GM12878 (cell line): ENCODE measurements around the gene TNRC6B. TPM values are rescaled to one million over a fixed set of nuclear protein-coding genes. Genes with fewer than 3 reads are reported as not detected.

Experiments
- ATAC-seq: fragments of 200-7000 bp; cut with Tn5 transposase; 3 replicates; pipeline ENCODE4 v1.9.1; 2020; ENCODE audit warnings: mild to moderate bottlenecking, moderate library complexity
- BruUV-seq: library from RNA; stranded (reverse); fragments of 400-500 nt; replicated peaks from 2 replicates; lab custom pipeline; 2021; lab: Mats Ljungman, UMichigan
- CTCF ChIA-PET: fragments of 300-600 bp; sonication (Branson Sonifier 250); formaldehyde crosslinking; extraction: SDS; loops from one replicate; lab custom pipeline; 2021; ENCODE audit warnings: inconsistent platforms; lab: Yijun Ruan, JAX
- POLR2A ChIA-PET: fragments of 350-600 bp; formaldehyde crosslinking; extraction: SDS; loops from one replicate; lab custom pipeline; 2021; ENCODE audit warnings: inconsistent platforms; lab: Charles Lee
- RAD21 ChIA-PET: fragments of 300-600 bp; sonication (Branson Sonifier 250); formaldehyde crosslinking; loops from one replicate; lab custom pipeline; 2023; ENCODE audit warnings: antibody characterized with exemption; ENCODE audit not compliant: unreplicated experiment; lab: Charles Lee
- SMC1A ChIA-PET: fragments of 300-600 bp; sonication (Branson Sonifier 250); formaldehyde crosslinking; loops from one replicate; lab custom pipeline; 2023; ENCODE audit not compliant: unreplicated experiment, uncharacterized antibody; lab: Charles Lee
- DNase-seq: peaks from one replicate; pipeline ENCODE4 v3.0.0-alpha.2; 2011; ENCODE audit warnings: low read depth, low spot score
- FAIRE-seq: peaks from 3 replicates; lab custom pipeline; 2011; peaks lifted over from hg19 to GRCh38; lab: Jason Lieb, UNC
- H2AFZ ChIP-seq: 2 replicates; pipeline ENCODE4 v1.6.0; 2011; ENCODE audit warnings: low read depth, low read length, control low read depth; ENCODE audit not compliant: control insufficient read depth
- H3K27ac ChIP-seq: 2 replicates; pipeline ENCODE4 v1.5.1; 2011; ENCODE audit warnings: control low read depth; ENCODE audit not compliant: control insufficient read depth, insufficient read depth
- H3K27me3 ChIP-seq, 2 experiments: replicated peaks in 1 of 2; 2 replicates each; pipeline versions ENCODE4 v1.6.0 to v1.6.1; 2011; ENCODE audit warnings: low read length in 1 of 2; ENCODE audit not compliant: control insufficient read depth in 2 of 2, insufficient read depth in 2 of 2
- H3K36me3 ChIP-seq, 2 experiments: 2 replicates each; pipeline ENCODE4 v1.5.1; 2011; ENCODE audit warnings: low read length in 1 of 2; ENCODE audit not compliant: control insufficient read depth in 2 of 2, insufficient read depth in 2 of 2
- H3K4me1 ChIP-seq: 2 replicates; pipeline ENCODE4 v1.6.1; 2011; ENCODE audit warnings: mild to moderate bottlenecking, low read length, moderate library complexity, mixed read lengths; ENCODE audit not compliant: control insufficient read depth, insufficient read depth
- H3K4me2 ChIP-seq: 2 replicates; pipeline ENCODE4 v1.6.0; 2011; ENCODE audit warnings: control low read depth; ENCODE audit not compliant: control insufficient read depth, insufficient read depth
- H3K4me3 ChIP-seq: fragments of 200-600 bp; sonication (generic); 2 replicates; pipeline ENCODE4 v1.5.1; 2016
- H3K79me2 ChIP-seq: 2 replicates; pipeline ENCODE4 v1.6.0; 2011; ENCODE audit warnings: low read length; ENCODE audit not compliant: control insufficient read depth, insufficient read depth
- H3K9ac ChIP-seq: 2 replicates; pipeline ENCODE4 v1.8.0; 2011; ENCODE audit warnings: low read length, control low read depth, mixed read lengths; ENCODE audit not compliant: control insufficient read depth, insufficient read depth
- H3K9me3 ChIP-seq: replicated peaks from 3 replicates; pipeline ENCODE4 v1.5.1; 2011; ENCODE audit warnings: mild to moderate bottlenecking, low read length; ENCODE audit not compliant: control insufficient read depth, insufficient read depth
- H4K20me1 ChIP-seq: 2 replicates; pipeline ENCODE4 v1.6.0; 2011; ENCODE audit not compliant: control insufficient read depth, insufficient read depth
- ATF7 ChIP-seq: fragments of 450-650 bp; IDR thresholded peaks from 2 replicates; pipeline ENCODE4 v1.6.1; 2016; ENCODE audit warnings: low read depth, mild to moderate bottlenecking
- CBFB ChIP-seq: IDR thresholded peaks from 2 replicates; pipeline ENCODE4 v1.6.1; 2016; ENCODE audit warnings: antibody characterized with exemption, low read depth
- CREB1 ChIP-seq: IDR thresholded peaks from 2 replicates; pipeline ENCODE4 v1.6.1; 2012; ENCODE audit warnings: low read depth, mild to moderate bottlenecking, inconsistent platforms
- HCFC1 ChIP-seq: fragments of 150-350 bp; IDR thresholded peaks from 2 replicates; pipeline ENCODE4 v1.6.1; 2014; ENCODE audit warnings: low read length
- JUNB ChIP-seq: IDR thresholded peaks from 2 replicates; pipeline ENCODE4 v1.6.1; 2016; ENCODE audit warnings: antibody characterized with exemption, mild to moderate bottlenecking
- KDM1A ChIP-seq: fragments of 200-600 bp; sonication (generic); IDR thresholded peaks from 2 replicates; pipeline ENCODE4 v1.6.1; 2016; ENCODE audit warnings: borderline replicate concordance
- KLF5 ChIP-seq: fragments of 450-650 bp; IDR thresholded peaks from 2 replicates; pipeline ENCODE4 v1.6.1; 2014; ENCODE audit warnings: mild to moderate bottlenecking; ENCODE audit not compliant: partially characterized antibody
- NR2C2 ChIP-seq: IDR thresholded peaks from 2 replicates; pipeline ENCODE4 v1.6.1; 2011; ENCODE audit warnings: borderline replicate concordance, low read depth; ENCODE audit not compliant: control insufficient read depth, insufficient read length
- SREBF2 ChIP-seq: IDR thresholded peaks from 2 replicates; pipeline ENCODE4 v1.6.1; 2012; ENCODE audit warnings: mild to moderate bottlenecking, low read length
- USF1 ChIP-seq: IDR thresholded peaks from 2 replicates; pipeline ENCODE4 v1.6.1; 2011; ENCODE audit warnings: borderline replicate concordance, low read depth, mild to moderate bottlenecking, moderate library complexity, mixed read lengths, low read length; ENCODE audit not compliant: insufficient read depth; ENCODE audit errors: extremely low read length
- WGBS: methylation state at CpG from one replicate; pipeline ENCODE4 v1.1.6; 2016; ENCODE audit warnings: low lambda C conversion rate; ENCODE audit not compliant: insufficient replicate concordance, insufficient coverage; ENCODE audit errors: missing lambda C conversion rate; 5-methylcytosine and 5-hydroxymethylcytosine counted together
- in situ Hi-C: fragments of 300-500 bp; cut with MboI; formaldehyde crosslinking; loops from 9 replicates; pipeline ENCODE4 v1.14.3; 2018; ENCODE audit warnings: mixed read lengths
- intact Hi-C: fragments of 100-400 bp; cut with micrococcal nuclease; formaldehyde crosslinking; loops from one replicate; pipeline ENCODE4 v1.14.2; 2022; ENCODE audit not compliant: unreplicated experiment
- polyA plus RNA-seq, 11 experiments: library from polyadenylated mRNA; depleted of rRNA in 4 of 11; unstranded in 6 of 11; stranded (reverse) in 5 of 11; fragments of >200 nt; fragmentation: Nextera tagmentation in 4 of 11; fragmentation: Illumina TruSeq in 1 of 11; extraction: Ambion mirVana in 4 of 11; extraction: Trizol in 1 of 11; gene quantifications; 1 replicate in 1 of 11; 2 replicates in 10 of 11; pipeline versions ENCODE4 v1.2.1 to v1.2.3, GENCODE V29; 2011 to 2016; ENCODE audit warnings: inconsistent platforms in 2 of 11, missing spikeins in 2 of 11, low read depth in 1 of 11
- total RNA-seq, 4 experiments: library from RNA; depleted of rRNA in 3 of 4; stranded (reverse); fragments of >200 nt in 3 of 4; fragmentation: Illumina TruSeq in 1 of 4; extraction: Trizol in 1 of 4; gene quantifications; 2 replicates each; pipeline versions ENCODE4 v1.2.1 to v1.2.3, GENCODE V29; 2013 to 2021

TNRC6B gene
- total and polyA plus RNA-seq, 10 of the 15 experiments (the other 5 are each of a cell fraction or from before 2014, with no cell fraction given), result 3.6 to 32.8 (median 16.4) TPM

DNA sequence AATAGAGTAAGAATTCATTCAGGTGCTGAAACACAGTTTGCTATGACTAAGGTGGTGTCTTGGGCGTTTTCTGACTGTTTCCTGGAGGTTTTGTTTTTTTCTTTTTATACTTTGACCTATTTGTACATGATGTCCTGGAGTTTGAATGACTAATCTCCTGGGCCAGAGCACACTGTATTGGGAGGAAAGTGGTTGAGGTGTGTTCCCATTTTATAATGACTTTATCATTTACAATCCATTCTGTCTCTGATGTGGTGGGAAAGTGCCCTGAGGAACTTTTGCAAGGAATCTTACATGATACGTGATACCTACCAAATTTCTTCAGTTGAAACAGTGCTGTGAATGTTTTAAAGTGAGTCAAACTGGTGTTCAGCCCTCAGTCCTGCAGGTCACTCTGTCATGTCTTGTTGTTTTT, 80.8 kb downstream of the TNRC6B start:
- Histone ChIP-seq H2AFZ (no peak overlapping the region), H3K4me1 (no peaks in the 10 kb centered on the region), H3K79me2 (no peaks in the 10 kb centered on the region; the same call in 1 of the 2 replicates), H3K27me3 (no peaks in the 10 kb centered on the region), H3K9me3 (no peaks in the 10 kb centered on the region), H3K27ac (no peak overlapping the region), H3K9ac (no peak overlapping the region), H3K4me2 (no peak overlapping the region), H3K36me3 (peaks cover 0 to 5% of the 10 kb centered on the region in 2 experiments), H4K20me1 (no peaks in the 10 kb centered on the region), H3K4me3 (no peak overlapping the region)
- ChIA-PET CTCF (no interaction called here), RAD21 (no interaction called here), POLR2A (interaction anchor here (1.3 kb wide), 1 partner anchor 9 kb away, joined by 3 read pairs; no protein-coding TSS in a partner anchor), SMC1A (no interaction called here)
- 46% methylated on average over 2 of the region's 2 CpGs for WGBS
- in situ Hi-C loops, result no loop called here
- ATAC-seq, result no peak
- no TSS peak for BruUV-seq
- intact Hi-C loops, result no loop called here
- no peak for DNase-seq
- no peak for TF ChIP-seq SREBF2
- no peak for TF ChIP-seq JUNB
- TF ChIP-seq HCFC1, result no peak
- no peak for TF ChIP-seq KDM1A
- TF ChIP-seq NR2C2, result no peak
- no peak for TF ChIP-seq ATF7
- TF ChIP-seq USF1, result no peak
- TF ChIP-seq KLF5, result no peak
- no peak for TF ChIP-seq CBFB
- no peak for TF ChIP-seq CREB1
- FAIRE-seq, result no peak
